ENCODE measurements around the gene LGALS12. TPM values are rescaled to one million over a fixed set of nuclear protein-coding genes. Genes with fewer than 3 reads are reported as not detected.

The LGALS12 gene
- total RNA-seq, 1 donor from 2014 or later: 0.68 TPM

- Histone ChIP-seq H3K4me1 (peaks cover 30% of the 10 kb centered on the region), H3K9me3 (no peaks in the 10 kb centered on the region), H3K27ac (no peak overlapping the region), H3K27me3 (ENCODE audit: low read depth) (no peaks in the 10 kb centered on the region), H3K4me3 (no peak overlapping the region), H3K36me3 (no peaks in the 10 kb centered on the region)
- intact Hi-C loops (cut with DNase I): no loop called here
- TF ChIP-seq CTCF (IDR thresholded peaks at IDR 0.05): no peak
- no peak for DNase-seq
- ATAC-seq: no peak
Measured at GRCh38 chr11:63493127-63493526, 12.8 kb upstream of the LGALS12 start.

GRCh38 chr11:63494975-63495374, 10.9 kb upstream of the LGALS12 start:
- no peak overlapping the region for H3K27ac ChIP-seq
- H3K4me3 ChIP-seq: no peak overlapping the region
- no peaks in the 10 kb centered on the region for H3K27me3 ChIP-seq (ENCODE audit: low read depth)
- no peak for ATAC-seq
- intact Hi-C loops (cut with DNase I): no loop called here
- no peak for TF ChIP-seq CTCF (IDR thresholded peaks at IDR 0.05)
- no peak for DNase-seq
- H3K36me3 ChIP-seq: no peaks in the 10 kb centered on the region
- peaks cover 21% of the 10 kb centered on the region for H3K4me1 ChIP-seq
- H3K9me3 ChIP-seq: peaks cover 5% of the 10 kb centered on the region

GRCh38 chr11:63499874-63500273, 6.0 kb upstream of the LGALS12 start:
- ATAC-seq: no peak
- Histone ChIP-seq H3K27me3 (ENCODE audit: low read depth) (no peaks in the 10 kb centered on the region), H3K4me3 (no peak overlapping the region), H3K27ac (no peak overlapping the region), H3K9me3 (peaks cover 12% of the 10 kb centered on the region), H3K4me1 (peaks cover 12% of the 10 kb centered on the region), H3K36me3 (no peaks in the 10 kb centered on the region)
- intact Hi-C loops (cut with DNase I): no loop called here
- no peak for DNase-seq
- TF ChIP-seq CTCF (IDR thresholded peaks at IDR 0.05): no peak

GRCh38 chr11:63501236-63501635, 4.6 kb upstream of the LGALS12 start:
- H3K4me1 ChIP-seq: peaks cover 26% of the 10 kb centered on the region
- no peaks in the 10 kb centered on the region for H3K36me3 ChIP-seq
- no peaks in the 10 kb centered on the region for H3K27me3 ChIP-seq (ENCODE audit: low read depth)
- no peak overlapping the region for H3K27ac ChIP-seq
- no peak for TF ChIP-seq CTCF (IDR thresholded peaks at IDR 0.05)
- ATAC-seq: no peak
- intact Hi-C loops (cut with DNase I): no loop called here
- DNase-seq: no peak
- no peak overlapping the region for H3K4me3 ChIP-seq
- peaks cover 12% of the 10 kb centered on the region for H3K9me3 ChIP-seq

- H3K9me3 ChIP-seq: peaks cover 12% of the 10 kb centered on the region
- intact Hi-C loops (cut with DNase I): no loop called here
- peaks cover 35% of the 10 kb centered on the region for H3K4me1 ChIP-seq
- no peaks in the 10 kb centered on the region for H3K36me3 ChIP-seq
- H3K27ac ChIP-seq: no peak overlapping the region
- no peaks in the 10 kb centered on the region for H3K27me3 ChIP-seq (ENCODE audit: low read depth)
- H3K4me3 ChIP-seq: no peak overlapping the region
- DNase-seq: no peak
- no peak for ATAC-seq
- TF ChIP-seq CTCF (IDR thresholded peaks at IDR 0.05): no peak
Measured at GRCh38 chr11:63502252-63502820, 3.5 kb upstream of the LGALS12 start.

All from lower lobe of right lung (tissue), 2 donors.